HG03442 (cell line): ENCODE results near the gene FOXP1.
A peak's percentile ranks its signal among the peaks of the same experiment; 100 is the strongest.

Experiments used
- ATAC-seq: cut with Tn5 transposase; IDR thresholded peaks from one replicate; pipeline ENCODE4 v1.9.1; 2021; ENCODE audit warnings: mild to moderate bottlenecking, moderate library complexity; ENCODE audit not compliant: unreplicated experiment

Gene FOXP1

GRCh38 chr3:71565316-71565715 is 18.2 kb downstream of the FOXP1 start:
- ATAC-seq: no peak

GRCh38 chr3:71564361-71564760 is 19.2 kb downstream of the FOXP1 start:
- ATAC-seq: peak; percentile 25

GRCh38 chr3:71563827-71564226 is 19.7 kb downstream of the FOXP1 start:
- peak; percentile 81 for ATAC-seq

DNA sequence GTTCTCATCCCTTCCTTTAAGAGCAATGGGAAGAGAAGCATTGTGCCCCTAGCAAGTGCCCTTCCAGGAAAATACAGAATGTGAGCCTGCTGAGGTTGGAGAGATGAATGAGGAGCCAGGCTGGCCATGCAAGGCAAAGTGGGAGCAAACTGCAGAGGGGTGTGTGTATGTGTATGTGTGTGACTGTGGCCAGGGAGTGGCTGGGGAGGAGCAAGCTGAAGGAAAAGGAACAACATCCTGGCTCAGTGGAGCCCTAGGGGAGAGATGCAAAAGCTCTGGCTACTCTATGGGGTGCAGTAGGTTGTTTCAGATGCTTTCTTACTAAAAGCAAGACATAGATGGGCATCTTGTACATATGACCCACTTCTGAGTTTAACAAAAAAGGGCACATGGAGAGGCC is 20.6 kb downstream of the FOXP1 start:
- ATAC-seq: no peak

DNA sequence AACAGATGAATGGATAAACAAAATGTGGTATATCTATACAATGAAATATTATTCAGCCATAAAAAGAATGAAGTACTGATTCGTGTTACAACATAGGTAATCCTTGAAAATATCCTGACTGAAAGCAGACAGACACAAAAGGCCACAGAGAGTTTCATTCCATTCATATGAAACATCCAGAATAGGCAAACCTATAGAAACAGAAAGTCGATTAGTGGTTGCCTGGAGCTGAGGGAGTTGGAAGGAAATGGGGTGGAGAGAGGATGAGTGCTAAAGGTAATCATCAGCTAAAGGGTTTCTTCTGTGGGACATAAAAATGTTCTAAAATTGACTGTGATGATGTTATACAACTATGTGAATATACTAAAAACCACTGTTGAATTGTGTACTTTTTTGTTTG is 22.9 kb downstream of the FOXP1 start:
- no peak for ATAC-seq

- ATAC-seq: no peak
Observed at GRCh38 chr3:71559578-71560162, 23.9 kb downstream of the FOXP1 start.

DNA sequence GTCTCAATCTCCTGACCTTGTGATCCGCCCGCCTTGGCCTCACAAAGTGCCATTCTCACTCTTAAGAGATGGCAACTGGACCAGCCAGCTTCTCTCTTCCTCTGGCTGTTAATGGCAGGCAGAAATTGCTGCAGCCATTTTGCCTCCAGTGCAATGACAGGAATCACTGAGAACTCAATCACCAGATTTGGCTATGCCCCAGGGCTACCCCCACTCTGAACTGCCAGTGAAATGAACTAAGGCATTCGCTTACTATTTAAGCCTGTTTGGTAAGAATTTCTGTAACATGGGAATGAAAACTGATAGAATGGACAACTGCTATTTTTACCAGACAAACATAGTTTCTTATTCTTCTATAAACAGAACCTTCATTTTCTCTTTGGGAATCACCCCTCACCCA is 24.5 kb downstream of the FOXP1 start:
- no peak for ATAC-seq

- no peak for ATAC-seq
Observed at GRCh38 chr3:71554649-71555048, 28.9 kb downstream of the FOXP1 start.

DNA sequence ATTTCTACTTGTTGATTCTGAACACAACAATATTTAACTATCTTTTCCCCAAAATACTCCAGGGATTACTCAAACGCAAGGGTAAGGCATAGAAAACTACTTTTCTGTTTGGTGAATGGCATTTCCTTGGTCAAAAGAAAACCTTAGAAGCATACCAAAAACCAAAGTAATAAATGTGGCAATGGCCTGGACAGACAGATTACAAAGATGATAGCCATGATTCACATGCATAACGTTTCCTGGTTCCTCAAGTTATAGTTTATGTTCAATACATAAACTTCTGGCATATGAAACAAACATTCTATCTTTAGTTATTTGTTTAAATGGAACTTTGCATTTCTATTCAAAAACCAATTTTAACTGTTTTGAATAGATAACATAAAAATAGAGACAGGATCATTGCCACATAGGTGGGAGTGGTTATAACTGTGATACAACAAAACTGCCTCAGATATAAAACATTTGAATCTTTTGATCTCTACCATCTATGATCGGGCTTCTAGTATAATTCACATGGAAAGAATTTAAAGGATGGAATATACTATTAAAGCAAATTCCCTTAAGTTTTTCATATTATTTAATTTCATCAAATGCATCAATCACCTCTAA is 32.1 kb downstream of the FOXP1 start:
- no peak for ATAC-seq

- ATAC-seq: no peak
Observed at GRCh38 chr3:71549951-71550350, 33.6 kb downstream of the FOXP1 start.

GRCh38 chr3:71548705-71549384 is 34.7 kb downstream of the FOXP1 start:
- peak; percentile 63 for ATAC-seq

GRCh38 chr3:71547249-71548198 is 36.0 kb downstream of the FOXP1 start:
- ATAC-seq: no peak

- no peak for ATAC-seq
Observed at GRCh38 chr3:71546821-71547220, 36.7 kb downstream of the FOXP1 start.

DNA sequence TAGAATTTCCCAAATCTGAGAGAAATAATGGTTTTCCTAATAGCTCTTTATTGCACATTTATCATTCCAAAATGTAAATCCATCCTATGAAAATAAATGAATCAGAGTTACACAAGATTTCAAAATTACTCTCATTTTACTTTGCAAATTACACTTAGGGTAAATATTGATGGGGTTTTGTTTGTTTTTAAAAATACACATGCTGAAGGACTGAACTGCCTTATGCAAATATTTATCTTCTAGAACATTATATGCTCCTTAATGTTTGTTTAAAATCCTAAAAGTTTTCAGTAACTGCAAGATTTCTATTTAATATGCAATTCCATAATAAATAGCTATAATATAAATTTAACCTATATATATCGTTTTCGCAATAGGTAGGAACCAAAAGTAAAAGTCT is 38.2 kb downstream of the FOXP1 start:
- ATAC-seq: no peak

GRCh38 chr3:71543371-71544016 is 40.0 kb downstream of the FOXP1 start:
- no peak for ATAC-seq

- no peak for ATAC-seq
Observed at GRCh38 chr3:71542521-71543370, 40.8 kb downstream of the FOXP1 start.

DNA sequence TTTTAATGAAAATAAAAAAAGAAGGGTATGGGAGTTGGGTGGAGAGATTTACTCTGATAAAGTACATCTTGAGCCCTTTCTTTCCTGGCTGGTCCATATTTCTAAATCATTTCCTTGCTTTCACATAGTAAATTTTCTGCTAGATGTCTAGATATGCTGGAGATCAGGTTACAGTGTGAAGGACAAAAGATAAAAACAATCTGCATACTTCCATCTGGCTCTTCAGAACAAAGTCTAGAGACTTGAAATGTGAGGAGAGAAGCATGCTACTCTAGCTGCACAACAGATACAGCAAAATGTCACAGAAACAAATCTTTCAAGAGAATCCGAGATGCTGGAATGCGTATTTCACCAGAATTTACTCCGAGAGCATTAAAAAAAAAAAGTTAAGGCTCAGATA is 42.2 kb downstream of the FOXP1 start:
- ATAC-seq: no peak

GRCh38 chr3:71537211-71537611 is 46.3 kb downstream of the FOXP1 start:
- ATAC-seq: no peak

DNA sequence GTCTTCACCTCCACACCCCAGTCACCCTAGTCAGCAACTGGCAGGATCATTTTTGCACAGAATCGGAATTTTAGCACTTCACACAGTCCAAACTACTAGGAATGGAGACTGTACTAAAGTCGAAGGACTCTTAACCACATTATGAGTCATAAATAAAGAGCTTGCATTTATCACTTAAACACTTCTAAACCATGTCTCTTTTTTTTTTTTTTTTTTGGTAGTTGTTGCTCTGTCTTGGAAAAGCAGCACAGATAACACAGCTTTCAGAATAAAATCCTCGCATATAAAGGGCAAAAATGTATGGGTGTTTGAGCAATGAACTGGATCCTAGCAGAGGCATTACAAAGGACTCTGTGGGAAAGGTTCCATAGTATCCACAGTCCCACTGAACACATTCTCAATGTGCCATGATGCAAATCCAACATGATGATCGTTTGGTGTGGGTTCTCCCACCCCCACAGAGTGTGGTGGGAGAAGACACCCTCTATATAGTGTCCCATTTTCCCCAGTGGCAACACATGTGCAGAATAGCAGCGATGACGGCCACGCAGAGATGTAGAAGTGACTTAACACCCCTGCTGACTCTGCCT is 47.1 kb downstream of the FOXP1 start:
- ATAC-seq: no peak

GRCh38 chr3:71533588-71533987 is 49.9 kb downstream of the FOXP1 start:
- no peak for ATAC-seq
